ENCODE data around the gene SCNN1A.
"Not testable (repeated sequence)": the region's sequence is repeated elsewhere in the genome, so short reads cannot be mapped to it uniquely, and the experiment has no call there.

SCNN1A gene

GRCh38 chr12:6351622-6352021 is 23.7 kb downstream of the SCNN1A start:
- in situ Hi-C loops (cut with MboI; ENCODE audit: low pct_unique_long_range_greater_than_20kb, low sequenced_read_pairs, unreplicated experiment): no loop called here
- DNase-seq (ENCODE audit: low spot score): no peak
- TF ChIP-seq, protein P1, sequence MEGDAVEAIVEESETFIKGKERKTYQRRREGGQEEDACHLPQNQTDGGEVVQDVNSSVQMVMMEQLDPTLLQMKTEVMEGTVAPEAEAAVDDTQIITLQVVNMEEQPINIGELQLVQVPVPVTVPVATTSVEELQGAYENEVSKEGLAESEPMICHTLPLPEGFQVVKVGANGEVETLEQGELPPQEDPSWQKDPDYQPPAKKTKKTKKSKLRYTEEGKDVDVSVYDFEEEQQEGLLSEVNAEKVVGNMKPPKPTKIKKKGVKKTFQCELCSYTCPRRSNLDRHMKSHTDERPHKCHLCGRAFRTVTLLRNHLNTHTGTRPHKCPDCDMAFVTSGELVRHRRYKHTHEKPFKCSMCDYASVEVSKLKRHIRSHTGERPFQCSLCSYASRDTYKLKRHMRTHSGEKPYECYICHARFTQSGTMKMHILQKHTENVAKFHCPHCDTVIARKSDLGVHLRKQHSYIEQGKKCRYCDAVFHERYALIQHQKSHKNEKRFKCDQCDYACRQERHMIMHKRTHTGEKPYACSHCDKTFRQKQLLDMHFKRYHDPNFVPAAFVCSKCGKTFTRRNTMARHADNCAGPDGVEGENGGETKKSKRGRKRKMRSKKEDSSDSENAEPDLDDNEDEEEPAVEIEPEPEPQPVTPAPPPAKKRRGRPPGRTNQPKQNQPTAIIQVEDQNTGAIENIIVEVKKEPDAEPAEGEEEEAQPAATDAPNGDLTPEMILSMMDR (IDR thresholded peaks at IDR 0.05; ENCODE audit: extremely low read depth, insufficient read depth, missing control alignments): no peak

DNA sequence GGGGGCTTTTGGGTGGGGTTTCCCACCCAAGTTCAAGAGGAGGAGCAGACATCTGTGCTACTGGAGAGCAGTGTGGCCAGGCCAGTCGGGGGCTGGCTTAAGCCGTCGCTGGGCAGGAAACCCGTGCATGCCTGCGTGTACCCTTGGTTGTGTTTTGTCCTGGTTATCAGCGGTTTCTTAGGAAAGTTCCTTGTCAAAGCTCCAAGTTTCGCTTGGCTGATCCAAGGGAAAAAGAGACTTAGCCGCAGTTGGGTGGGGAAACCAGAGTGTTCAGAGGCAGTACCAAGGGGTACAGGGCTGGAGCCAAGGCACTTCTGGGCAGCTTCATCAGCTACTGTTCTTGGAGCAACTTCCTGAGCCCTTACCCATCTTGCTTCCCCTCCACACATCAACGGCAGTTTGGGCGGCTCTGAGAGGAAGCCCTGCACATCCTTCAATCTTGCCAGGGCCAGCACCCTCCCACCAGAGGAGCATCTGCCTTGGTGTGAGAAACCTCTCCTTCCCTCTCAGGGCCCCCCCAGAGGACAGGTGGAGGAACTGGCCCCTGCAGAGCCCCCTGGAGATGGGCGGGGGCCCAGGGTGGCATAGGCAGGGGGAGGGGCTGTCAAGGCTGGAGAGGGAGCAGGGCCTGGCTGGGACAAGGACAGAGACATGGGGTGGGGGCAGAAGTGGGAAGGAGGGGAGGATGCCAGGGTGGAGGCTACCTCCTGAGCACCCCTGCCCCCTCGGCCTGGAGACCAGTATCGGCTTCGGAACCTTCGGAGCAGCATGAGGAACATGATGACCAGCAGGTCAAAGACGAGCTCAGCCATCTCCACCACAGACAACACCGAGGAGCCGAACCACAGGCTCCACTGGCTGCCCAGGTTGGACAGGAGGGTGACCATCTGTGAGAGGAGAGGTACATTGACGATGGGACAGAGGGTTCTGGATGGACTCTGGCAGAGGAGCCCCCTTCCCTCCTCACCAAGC is 27.7 kb downstream of the SCNN1A start:
- TF ChIP-seq, protein P1 (IDR thresholded peaks at IDR 0.05; ENCODE audit: extremely low read depth, insufficient read depth, missing control alignments): no peak
- no peak for DNase-seq (ENCODE audit: low spot score)
- in situ Hi-C loops (cut with MboI; ENCODE audit: low pct_unique_long_range_greater_than_20kb, low sequenced_read_pairs, unreplicated experiment): no loop called here

DNA sequence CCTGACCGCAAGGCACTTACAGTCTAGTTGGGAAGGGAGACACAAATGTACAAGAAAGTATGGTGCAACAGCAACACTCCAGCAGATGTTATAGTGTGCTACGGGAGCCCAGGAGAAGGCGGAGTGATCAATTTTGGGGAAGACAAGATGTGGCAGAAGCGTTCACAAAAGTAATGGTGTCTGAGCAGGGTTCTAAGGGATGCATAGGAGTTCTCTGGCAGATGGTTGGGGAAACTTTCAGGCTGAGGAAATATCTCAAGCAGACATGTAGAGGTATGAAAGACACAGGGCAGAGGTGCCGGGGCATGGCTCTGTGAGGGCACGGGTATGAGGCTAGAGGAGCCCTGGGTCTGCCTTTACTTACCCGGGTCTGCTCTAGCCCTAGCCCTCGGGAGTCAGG is 28.4 kb downstream of the SCNN1A start:
- in situ Hi-C loops (cut with MboI; ENCODE audit: low pct_unique_long_range_greater_than_20kb, low sequenced_read_pairs, unreplicated experiment): no loop called here
- DNase-seq (ENCODE audit: low spot score): no peak

DNA sequence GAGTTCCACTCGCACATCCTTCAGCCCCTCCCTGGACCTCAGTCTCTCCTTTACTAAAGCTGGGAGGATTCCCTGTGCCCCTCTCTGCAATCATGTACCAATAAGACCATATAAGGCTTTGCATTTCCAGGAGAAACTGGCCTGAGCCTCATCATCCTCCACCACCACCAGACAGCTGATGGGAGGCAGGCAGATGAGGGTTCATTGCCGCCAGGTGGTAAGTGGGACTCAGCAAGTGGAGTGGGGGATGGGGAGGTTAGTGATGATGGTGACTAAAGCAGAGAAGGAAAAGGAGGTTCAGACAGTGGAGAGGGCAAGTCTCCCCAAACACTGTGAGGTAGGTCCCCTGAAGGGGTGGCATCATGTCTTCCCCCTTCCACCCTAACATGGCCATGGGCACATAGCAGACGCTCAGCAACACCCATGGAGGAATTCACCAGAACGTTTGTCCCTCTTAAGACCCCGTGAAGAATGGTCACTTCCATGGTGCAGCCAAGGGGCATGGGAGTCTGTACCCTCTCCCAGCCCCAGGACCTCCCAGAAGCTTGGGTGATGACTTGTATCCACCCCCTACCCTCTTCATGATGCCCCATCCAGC is 29.0 kb downstream of the SCNN1A start:
- in situ Hi-C loops (cut with MboI; ENCODE audit: low pct_unique_long_range_greater_than_20kb, low sequenced_read_pairs, unreplicated experiment): no loop called here
- no peak for DNase-seq (ENCODE audit: low spot score)
- TF ChIP-seq, protein P1 (IDR thresholded peaks at IDR 0.05; ENCODE audit: extremely low read depth, insufficient read depth, missing control alignments): no peak

More for the DNA sequence above, 28.4 kb downstream of the SCNN1A start:
- TF ChIP-seq, protein P1 (IDR thresholded peaks at IDR 0.05; ENCODE audit: extremely low read depth, insufficient read depth, missing control alignments): no peak

DNA sequence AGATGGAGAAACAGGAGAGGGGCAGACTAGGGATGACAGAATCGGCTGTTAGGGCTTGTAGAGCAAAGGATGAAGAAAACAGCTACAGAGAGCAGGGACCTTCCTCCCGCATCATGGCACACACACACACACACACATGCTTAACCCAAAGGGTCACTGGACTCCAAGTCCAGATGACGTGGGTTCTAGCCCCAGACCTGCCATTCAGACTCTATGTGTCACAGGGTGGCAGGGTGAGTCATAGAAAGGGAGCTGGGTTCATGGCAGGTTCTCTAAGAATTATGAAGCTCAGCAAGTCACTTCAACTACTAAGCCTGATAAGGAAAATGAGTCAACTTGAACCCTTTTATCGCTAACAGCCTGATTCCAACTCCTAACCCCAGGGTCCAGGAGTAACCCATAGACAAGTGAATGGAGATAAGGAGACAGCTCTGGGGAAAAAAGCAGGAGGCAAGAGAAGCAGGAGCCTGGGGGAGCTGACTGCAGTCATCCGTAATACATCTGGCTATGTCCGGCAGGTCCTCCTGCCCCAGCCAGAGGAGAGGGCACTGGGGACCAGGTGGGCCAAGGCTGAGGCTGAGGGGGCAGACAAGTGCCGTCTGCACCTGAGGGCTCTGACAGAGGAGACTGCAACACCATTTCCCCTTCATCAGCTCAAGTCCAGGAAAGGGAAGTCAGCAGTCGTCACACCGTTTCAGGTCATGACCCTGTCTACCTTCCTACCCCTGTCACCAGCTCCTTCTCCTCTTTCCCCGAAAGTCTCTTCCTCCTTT is 29.9 kb downstream of the SCNN1A start:
- TF ChIP-seq, protein P1 (IDR thresholded peaks at IDR 0.05; ENCODE audit: extremely low read depth, insufficient read depth, missing control alignments): no peak
- DNase-seq (ENCODE audit: low spot score): no peak
- in situ Hi-C loops (cut with MboI; ENCODE audit: low pct_unique_long_range_greater_than_20kb, low sequenced_read_pairs, unreplicated experiment): no loop called here

- DNase-seq (ENCODE audit: low spot score); in situ Hi-C loops (cut with MboI; ENCODE audit: low pct_unique_long_range_greater_than_20kb, low sequenced_read_pairs, unreplicated experiment): not testable (repeated sequence)
These were observed 31.2 kb downstream of the SCNN1A start for GRCh38 chr12:6344101-6344660.

Measured in GM13977 (cell line).